Astrocyte (in vitro differentiated cells and primary cell): ENCODE data around the gene STIM1. TPM values are rescaled to one million over a fixed set of nuclear protein-coding genes. Genes with fewer than 3 reads are reported as not detected.

Source experiments
- DNase-seq: peaks from one replicate; pipeline ENCODE4 v3.0.0-alpha.2; 2010; ENCODE audit warnings: low read depth
- FAIRE-seq: peaks from 2 replicates; lab custom pipeline; 2011; peaks lifted over from hg19 to GRCh38; lab: Jason Lieb, UNC
- H2AFZ ChIP-seq: 2 replicates; pipeline ENCODE4 v1.6.0; 2012; ENCODE audit warnings: low read depth, low read length, inconsistent platforms
- H3K27ac ChIP-seq: 2 replicates; pipeline ENCODE4 v1.5.1; 2011; ENCODE audit warnings: low read depth, low read length, inconsistent platforms
- H3K27me3 ChIP-seq: 2 replicates; pipeline ENCODE4 v1.6.0; 2011; ENCODE audit warnings: low read length, inconsistent platforms; ENCODE audit not compliant: insufficient read depth
- H3K36me3 ChIP-seq: 2 replicates; pipeline ENCODE4 v1.5.1; 2011; ENCODE audit warnings: low read length, inconsistent platforms; ENCODE audit not compliant: insufficient read depth
- H3K4me1 ChIP-seq: 2 replicates; pipeline ENCODE4 v1.5.1; 2011; ENCODE audit warnings: low read length, inconsistent platforms; ENCODE audit not compliant: insufficient read depth
- H3K4me2 ChIP-seq: 2 replicates; pipeline ENCODE4 v1.6.0; 2012; ENCODE audit warnings: low read length, inconsistent platforms
- H3K4me3 ChIP-seq: 2 replicates; pipeline ENCODE4 v1.5.1; 2011; ENCODE audit warnings: low read depth, mild to moderate bottlenecking, low read length, inconsistent platforms; ENCODE audit not compliant: insufficient read depth
- H3K79me2 ChIP-seq: 2 replicates; pipeline ENCODE4 v1.6.0; 2012; ENCODE audit warnings: mild to moderate bottlenecking, low read length, inconsistent platforms; ENCODE audit not compliant: insufficient read depth
- H3K9ac ChIP-seq: 2 replicates; pipeline ENCODE4 v1.6.0; 2012; ENCODE audit warnings: mild to moderate bottlenecking, low read length, inconsistent platforms
- H3K9me3 ChIP-seq: 2 replicates; pipeline ENCODE4 v1.5.1; 2012; ENCODE audit warnings: low read depth, mild to moderate bottlenecking, low read length, inconsistent platforms; ENCODE audit not compliant: insufficient read depth
- H4K20me1 ChIP-seq: 2 replicates; pipeline ENCODE4 v1.6.0; 2012; ENCODE audit warnings: low read length, inconsistent platforms; ENCODE audit not compliant: insufficient read depth
- H3K27ac Mint-ChIP-seq: one replicate; pipeline ENCODE4 v1.8.0; 2021; ENCODE audit warnings: mild to moderate bottlenecking, mixed read lengths; ENCODE audit not compliant: unreplicated experiment
- H3K27me3 Mint-ChIP-seq: one replicate; pipeline ENCODE4 v1.8.0; 2021; ENCODE audit warnings: low read depth, mixed read lengths; ENCODE audit not compliant: unreplicated experiment
- H3K36me3 Mint-ChIP-seq: one replicate; pipeline ENCODE4 v1.8.0; 2021; ENCODE audit warnings: low read depth, mixed read lengths; ENCODE audit not compliant: unreplicated experiment
- H3K4me1 Mint-ChIP-seq: one replicate; pipeline ENCODE4 v1.8.0; 2021; ENCODE audit warnings: low read depth, mixed read lengths; ENCODE audit not compliant: unreplicated experiment
- H3K4me3 Mint-ChIP-seq: one replicate; pipeline ENCODE4 v1.8.0; 2021; ENCODE audit warnings: mild to moderate bottlenecking, moderate library complexity, mixed read lengths; ENCODE audit not compliant: unreplicated experiment
- H3K9me3 Mint-ChIP-seq: one replicate; pipeline ENCODE4 v1.8.0; 2021; ENCODE audit warnings: mild to moderate bottlenecking, mixed read lengths; ENCODE audit not compliant: unreplicated experiment
- EZH2 ChIP-seq: IDR thresholded peaks from 2 replicates; pipeline ENCODE4 v1.6.1; 2012; ENCODE audit warnings: mild to moderate bottlenecking, low read length, inconsistent platforms; ENCODE audit not compliant: insufficient read depth
- total RNA-seq: library from RNA; stranded (reverse); gene quantifications from 2 replicates; pipeline ENCODE4 v1.2.1, GENCODE V29; 2021
- TF ChIP-seq, protein P1 (sequence below): IDR thresholded peaks from 2 replicates; pipeline ENCODE4 v1.5.1; 2011; ENCODE audit warnings: low read depth, mild to moderate bottlenecking, inconsistent platforms, low read length, moderate library complexity; ENCODE audit not compliant: insufficient read depth

Gene STIM1
- total RNA-seq, 1 donor from 2014 or later: 42.9 TPM

DNA sequence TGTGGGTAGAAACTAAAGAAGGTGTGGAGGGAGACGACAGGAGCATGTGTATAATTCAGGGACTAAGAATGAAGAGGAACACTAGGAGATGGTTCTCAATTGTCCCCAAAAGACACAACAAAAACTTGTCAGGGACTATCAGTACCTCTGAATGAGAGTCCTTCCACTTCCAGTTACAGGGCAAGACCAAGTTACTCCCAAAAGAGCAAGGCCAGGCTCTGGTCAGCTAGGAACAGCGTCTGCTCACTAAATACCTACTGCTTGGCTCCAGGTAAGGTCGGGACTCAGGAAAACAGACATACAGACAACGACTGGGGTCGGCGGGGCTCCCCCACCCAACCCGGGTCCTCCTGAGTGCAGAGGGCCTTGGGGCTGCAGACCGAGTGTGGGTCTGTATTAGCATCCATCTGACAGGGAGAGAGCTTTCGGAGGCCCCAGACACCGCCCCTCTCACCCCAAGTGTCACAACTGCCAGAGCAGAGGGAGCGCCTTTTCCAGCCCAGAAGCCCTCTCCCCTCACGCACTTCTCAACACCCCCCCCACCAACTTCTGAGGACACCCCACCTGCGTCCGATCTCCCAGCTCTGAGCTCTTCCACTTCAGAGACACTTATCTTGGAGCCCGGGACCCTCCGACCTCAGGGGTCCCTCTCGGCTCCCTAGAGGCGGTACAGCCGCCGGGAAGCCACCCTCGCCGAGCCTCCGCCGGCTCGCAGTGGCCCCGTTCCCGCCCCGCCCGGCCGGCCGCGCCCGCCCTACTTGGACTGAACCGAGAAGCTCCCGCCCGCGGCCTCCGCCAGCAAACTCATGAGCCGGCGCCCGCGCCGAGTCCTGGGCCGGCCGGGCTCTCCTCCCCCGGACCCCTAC is 15.2 kb upstream of the STIM1 start:
- no peak overlapping the region for H3K27ac Mint-ChIP-seq

DNA sequence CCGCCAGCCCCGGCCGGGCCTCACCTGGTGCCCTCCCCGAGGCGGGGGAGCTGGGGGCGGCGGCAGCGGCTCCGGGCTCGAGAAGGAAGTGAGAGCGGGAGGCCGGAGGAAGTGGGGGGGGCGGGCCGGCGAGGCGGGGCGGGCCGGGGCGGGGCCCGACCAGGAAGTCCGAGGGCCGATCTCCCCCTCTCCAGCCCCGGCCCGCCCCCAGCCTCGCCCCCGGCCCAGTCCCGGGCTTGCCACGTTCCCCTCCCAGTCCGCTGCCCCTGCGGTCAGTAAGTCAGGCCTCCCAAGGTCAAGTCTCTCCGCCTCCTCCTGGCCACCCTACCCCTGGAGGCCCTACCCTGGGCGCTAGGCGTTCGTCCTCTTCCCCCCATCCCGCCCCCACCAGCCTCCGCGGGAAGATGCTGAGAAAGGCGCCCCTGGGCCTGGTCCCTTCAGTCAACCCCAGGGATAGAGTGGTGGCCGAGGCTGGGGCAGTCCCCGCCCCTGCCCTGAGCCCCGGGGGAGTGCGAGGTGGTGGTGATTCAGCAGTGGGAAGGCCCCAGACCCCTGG is 14.5 kb upstream of the STIM1 start, which contains the start of gene RHOG:
Gene RHOG (minus strand): TSS at position 90 of the 556 bp plus-strand sequence. CDS start 12,821 bp downstream, outside the sequence.
- peak within 1 kb of the TSS; percentile 97 for H3K4me2 ChIP-seq
- no peaks in the 10 kb centered on the region for H3K36me3 ChIP-seq
- peaks cover 25% of the 10 kb centered on the region for H3K4me1 Mint-ChIP-seq
- H3K9ac ChIP-seq: peak within 1 kb of the TSS; percentile 89
- H3K27ac ChIP-seq: peak within 1 kb of the TSS; percentile 69
- no peaks in the 10 kb centered on the region for H3K9me3 ChIP-seq
- peak within 1 kb of the TSS; percentile 89 for H3K4me3 Mint-ChIP-seq
- H3K4me3 ChIP-seq: peak within 1 kb of the TSS; percentile 82
- peak within 1 kb of the TSS; percentile 87 for H2AFZ ChIP-seq
- H3K27me3 ChIP-seq: no peaks in the 10 kb centered on the region
- H3K9me3 Mint-ChIP-seq: no peaks in the 10 kb centered on the region
- FAIRE-seq (no peak), DNase-seq (peak; percentile 64)
- H3K36me3 Mint-ChIP-seq: peaks cover 3% of the 10 kb centered on the region
- no peak for TF ChIP-seq EZH2
- TF ChIP-seq, protein P1, sequence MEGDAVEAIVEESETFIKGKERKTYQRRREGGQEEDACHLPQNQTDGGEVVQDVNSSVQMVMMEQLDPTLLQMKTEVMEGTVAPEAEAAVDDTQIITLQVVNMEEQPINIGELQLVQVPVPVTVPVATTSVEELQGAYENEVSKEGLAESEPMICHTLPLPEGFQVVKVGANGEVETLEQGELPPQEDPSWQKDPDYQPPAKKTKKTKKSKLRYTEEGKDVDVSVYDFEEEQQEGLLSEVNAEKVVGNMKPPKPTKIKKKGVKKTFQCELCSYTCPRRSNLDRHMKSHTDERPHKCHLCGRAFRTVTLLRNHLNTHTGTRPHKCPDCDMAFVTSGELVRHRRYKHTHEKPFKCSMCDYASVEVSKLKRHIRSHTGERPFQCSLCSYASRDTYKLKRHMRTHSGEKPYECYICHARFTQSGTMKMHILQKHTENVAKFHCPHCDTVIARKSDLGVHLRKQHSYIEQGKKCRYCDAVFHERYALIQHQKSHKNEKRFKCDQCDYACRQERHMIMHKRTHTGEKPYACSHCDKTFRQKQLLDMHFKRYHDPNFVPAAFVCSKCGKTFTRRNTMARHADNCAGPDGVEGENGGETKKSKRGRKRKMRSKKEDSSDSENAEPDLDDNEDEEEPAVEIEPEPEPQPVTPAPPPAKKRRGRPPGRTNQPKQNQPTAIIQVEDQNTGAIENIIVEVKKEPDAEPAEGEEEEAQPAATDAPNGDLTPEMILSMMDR: no peak
- H4K20me1 ChIP-seq: peaks cover 40% of the 10 kb centered on the region
- peak within 1 kb of the TSS; percentile 80 for H3K27ac Mint-ChIP-seq
- peaks cover 50% of the 10 kb centered on the region for H3K79me2 ChIP-seq
- H3K27me3 Mint-ChIP-seq: no peaks in the 10 kb centered on the region
- H3K4me1 ChIP-seq: peaks cover 18% of the 10 kb centered on the region

More for the DNA sequence above, 15.2 kb upstream of the STIM1 start:
- FAIRE-seq (no peak), DNase-seq (no peak)
- peak overlapping the region; percentile 97 for H3K4me2 ChIP-seq
- H3K9ac ChIP-seq: peak overlapping the region; percentile 89
- no peaks in the 10 kb centered on the region for H3K27me3 ChIP-seq
- TF ChIP-seq EZH2: no peak
- TF ChIP-seq, protein P1: no peak
- H2AFZ ChIP-seq: no peak overlapping the region
- peak overlapping the region; percentile 47 for H3K27ac ChIP-seq
- Mint-ChIP-seq H3K4me1 (peaks cover 30% of the 10 kb centered on the region), H3K4me3 (peak overlapping the region; percentile 89), H3K27me3 (no peaks in the 10 kb centered on the region), H3K9me3 (no peaks in the 10 kb centered on the region), H3K36me3 (peaks cover 6% of the 10 kb centered on the region)
- peaks cover 18% of the 10 kb centered on the region for H3K4me1 ChIP-seq
- no peaks in the 10 kb centered on the region for H3K9me3 ChIP-seq
- H3K4me3 ChIP-seq: peak overlapping the region; percentile 82
- H3K36me3 ChIP-seq: no peaks in the 10 kb centered on the region
- H4K20me1 ChIP-seq: peaks cover 47% of the 10 kb centered on the region
- H3K79me2 ChIP-seq: peaks cover 57% of the 10 kb centered on the region
